Activated CD4-positive, alpha-beta T cell treated with anti-CD3 and anti-CD28 coated beads for 24 hours (primary cell): ENCODE data around the gene SELENOT.
"Not testable (repeated sequence)": the region's sequence is repeated elsewhere in the genome, so short reads cannot be mapped to it uniquely, and the experiment has no call there.

Experiments used
- DNase-seq, 2 donors: peaks; one replicate each; pipeline ENCODE4 v3.0.0-alpha.2; 2020; ENCODE audit warnings: low read depth in 2 of 2

The SELENOT gene

DNA sequence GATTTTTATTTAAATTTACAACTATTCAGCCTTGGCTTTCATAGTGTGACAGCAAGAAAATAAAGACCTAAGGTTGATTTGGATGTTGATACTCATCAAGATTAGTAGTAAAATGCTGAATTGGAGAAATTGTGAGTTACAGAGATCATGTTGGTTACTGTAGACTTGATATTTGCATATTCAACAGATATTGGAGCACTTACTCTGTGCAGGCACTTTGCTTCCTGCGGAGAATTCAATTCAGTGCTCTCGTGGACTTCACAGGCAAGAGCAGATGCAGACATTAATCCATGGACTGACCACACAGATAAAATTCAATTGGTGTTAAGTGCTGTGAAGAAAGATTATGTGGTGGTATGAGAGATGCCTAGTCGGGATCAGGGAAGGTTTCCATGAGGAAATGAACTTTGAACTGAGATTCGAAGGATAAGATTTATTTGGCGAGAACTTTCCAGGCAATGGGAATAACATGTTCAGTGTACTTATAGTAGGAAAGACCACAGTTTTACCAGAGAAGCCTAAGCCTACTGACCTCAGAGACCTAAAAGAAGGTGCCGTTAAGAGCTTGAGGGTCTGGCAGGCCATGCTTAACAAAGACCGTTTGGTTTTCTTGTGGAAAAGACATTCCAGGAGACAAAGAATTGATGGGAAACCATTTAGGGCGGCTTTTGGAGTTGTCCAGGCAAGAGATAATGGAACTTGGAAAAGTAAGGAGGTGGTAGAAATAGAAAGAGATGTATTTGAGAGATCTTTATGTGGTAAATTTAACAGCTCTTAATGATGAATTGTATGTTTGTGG is 4.3 kb downstream of the SELENOT start:
- no peak for DNase-seq

- no peak for DNase-seq
Measured at GRCh38 chr3:150609988-150610387, 6.9 kb downstream of the SELENOT start.

- DNase-seq, result no peak
Measured at GRCh38 chr3:150610785-150611184, 7.7 kb downstream of the SELENOT start.

- DNase-seq, result no peak
Measured at GRCh38 chr3:150611666-150612065, 8.5 kb downstream of the SELENOT start.

DNA sequence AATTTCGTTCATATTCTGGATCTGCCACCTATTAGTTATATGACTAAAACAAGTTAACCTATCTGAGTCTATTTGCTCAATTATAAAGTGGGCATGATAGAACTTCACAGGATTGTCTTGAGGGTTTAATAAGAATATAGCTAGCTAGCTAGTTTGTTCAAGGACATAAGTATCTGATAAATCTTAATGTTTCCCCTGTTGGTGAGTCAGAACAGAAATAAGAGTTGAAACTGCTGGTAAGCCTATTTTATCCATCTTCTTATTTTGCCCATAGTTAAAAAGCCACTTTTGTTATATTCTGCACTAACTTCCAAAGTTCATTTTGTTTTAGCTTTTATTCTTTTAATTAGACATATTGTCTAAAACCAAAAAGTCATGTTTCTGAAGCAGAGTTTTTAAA is 9.4 kb downstream of the SELENOT start:
- no peak for DNase-seq

DNA sequence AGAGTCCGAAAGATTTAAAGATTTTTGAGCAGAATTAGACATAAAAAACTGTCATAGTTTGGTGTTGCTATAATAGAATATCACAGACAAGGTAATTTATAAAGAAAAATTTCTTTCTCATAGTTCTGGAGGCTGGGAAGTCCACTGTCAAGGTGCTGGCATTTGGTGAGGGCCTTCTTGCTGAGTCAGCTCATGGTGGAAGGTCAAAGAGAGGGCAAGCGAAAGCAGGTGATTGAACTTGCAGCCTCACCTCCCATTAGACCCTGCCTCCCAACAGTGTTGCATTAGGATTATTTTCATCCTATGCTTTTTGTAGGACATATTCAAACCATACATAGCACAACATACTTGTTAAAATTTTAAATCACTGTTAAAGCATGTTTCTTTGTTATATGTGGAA is 9.9 kb downstream of the SELENOT start:
- DNase-seq, result no peak

- no peak for DNase-seq
Measured at GRCh38 chr3:150613709-150614480, 10.8 kb downstream of the SELENOT start.

GRCh38 chr3:150620002-150620689 is 17.0 kb downstream of the SELENOT start:
- DNase-seq, result no peak

DNA sequence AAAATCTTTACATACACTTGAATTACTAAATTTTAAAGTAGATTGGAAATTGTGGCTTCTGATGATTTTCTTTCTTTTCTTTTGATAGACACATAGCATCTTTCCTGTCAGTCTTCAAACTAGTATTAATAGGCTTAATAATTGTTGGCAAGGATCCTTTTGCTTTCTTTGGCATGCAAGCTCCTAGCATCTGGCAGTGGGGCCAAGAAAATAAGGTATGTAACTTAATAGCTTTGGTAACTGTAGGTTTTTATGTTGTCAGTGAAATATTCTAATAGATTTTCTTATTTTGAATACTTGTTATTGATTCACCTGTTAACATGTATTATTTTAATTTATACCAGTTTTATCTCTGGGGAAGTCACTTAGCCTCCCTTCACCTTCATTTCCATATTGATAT is 19.8 kb downstream of the SELENOT start:
- DNase-seq, result not testable (repeated sequence)

DNA sequence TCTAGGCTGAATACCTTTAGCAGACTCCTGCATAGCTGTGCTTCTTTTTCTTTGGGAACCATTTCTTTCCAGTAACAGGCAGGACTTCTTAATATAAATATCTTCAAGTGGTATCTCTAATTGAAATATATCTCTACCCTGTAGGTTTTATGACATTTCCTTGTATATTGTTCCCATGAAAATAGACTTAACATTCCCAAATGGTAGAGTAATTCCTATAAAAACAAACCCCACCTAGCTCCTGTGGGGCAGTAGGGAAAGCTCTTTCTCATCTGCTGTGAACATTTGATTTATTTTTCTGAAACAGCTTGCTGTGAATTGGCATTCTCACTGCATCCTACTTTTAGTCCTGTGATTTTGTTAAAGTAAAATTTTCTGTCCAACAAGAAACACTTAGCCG is 20.8 kb downstream of the SELENOT start:
- no peak for DNase-seq

DNA sequence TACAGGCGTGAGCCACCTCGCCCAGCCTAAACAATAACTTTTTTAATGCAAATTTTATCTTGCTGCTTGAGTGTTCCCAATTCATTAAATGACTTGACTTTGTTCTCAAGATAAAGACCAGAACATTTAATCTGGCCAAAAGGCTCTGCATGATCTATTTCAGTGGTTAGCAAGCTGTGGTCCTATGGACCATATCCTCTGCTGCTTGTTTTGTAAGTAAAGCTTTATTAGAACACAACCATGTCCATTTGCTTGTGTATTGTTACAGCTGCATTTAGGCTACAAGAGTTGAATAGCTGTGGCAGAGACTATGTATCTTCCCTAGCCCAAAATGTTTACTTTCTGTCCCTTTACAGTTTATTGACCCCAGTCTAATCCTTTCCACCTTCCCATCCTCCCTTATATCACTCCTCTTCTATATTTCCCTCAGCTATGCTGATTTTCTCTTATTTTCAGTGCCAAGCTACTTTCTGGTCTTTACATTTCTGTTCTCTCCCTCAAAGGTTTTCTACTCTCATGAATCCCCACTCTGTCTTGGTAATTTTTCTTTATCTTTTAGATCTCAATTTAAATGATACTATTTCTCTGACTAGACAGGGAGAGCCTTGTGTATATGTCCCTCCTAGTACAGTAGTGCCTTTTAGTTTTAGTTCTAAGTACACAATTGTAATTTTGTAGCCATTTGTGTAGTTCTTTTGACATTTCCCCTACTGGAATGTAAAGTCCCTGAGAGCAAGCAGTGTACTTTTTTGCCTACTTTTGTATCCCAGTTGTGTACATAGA is 23.2 kb downstream of the SELENOT start:
- no peak for DNase-seq

GRCh38 chr3:150627557-150627956 is 24.4 kb downstream of the SELENOT start:
- DNase-seq, result no peak

DNA sequence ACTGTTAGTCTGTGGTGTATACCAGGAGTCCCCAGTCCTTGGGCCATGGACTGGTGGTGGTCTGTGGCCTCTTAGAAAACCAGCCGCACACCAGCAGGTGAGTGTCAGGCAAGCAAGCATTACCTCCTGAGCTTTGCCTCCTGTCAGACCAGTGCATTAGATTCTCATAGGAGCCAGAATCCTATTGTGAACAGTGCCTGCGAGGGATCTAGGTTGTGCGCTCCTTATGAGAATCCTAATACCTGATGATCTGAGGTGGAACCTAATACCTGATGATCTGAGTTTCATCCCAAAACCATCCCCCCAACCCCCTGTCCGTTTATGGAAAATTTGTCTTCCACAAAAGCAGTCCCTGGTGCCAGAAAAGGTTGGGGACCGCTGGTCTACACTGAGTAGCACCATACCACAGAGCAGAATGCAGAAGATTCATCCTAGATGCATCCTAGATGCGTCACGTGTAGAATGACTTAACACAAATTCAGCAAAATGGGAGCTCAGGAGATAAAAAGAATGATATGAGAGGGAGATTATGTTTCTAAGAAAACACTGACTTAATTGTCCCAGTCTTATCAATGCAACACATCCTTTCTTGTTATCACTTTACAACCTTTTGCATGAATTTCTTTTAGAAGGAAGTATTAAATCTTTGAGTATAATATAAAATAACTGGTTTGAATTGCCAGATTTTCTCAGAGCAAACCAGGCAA is 28.5 kb downstream of the SELENOT start:
- no peak for DNase-seq

GRCh38 chr3:150635076-150635475 is 32.0 kb downstream of the SELENOT start:
- no peak for DNase-seq

GRCh38 chr3:150635526-150635925 is 32.4 kb downstream of the SELENOT start:
- no peak for DNase-seq

DNA sequence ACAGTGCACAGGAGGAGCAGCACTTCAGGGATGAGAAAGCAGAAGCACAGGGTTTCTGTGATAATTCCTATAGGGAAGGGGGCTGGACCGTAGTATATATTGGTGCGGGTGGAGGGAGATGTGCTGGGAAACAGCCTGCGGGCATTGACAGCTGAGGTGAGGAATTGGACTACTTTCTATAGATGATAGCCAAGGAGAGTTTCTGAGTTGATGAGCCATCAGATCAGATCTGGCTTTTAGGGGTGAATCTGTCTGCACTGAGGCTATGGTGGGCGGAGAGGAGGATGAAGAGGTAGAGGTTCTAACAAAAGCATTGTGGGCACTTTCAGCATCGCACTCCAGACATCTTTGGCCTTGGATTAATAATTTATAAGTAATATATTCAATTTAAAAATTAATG is 33.1 kb downstream of the SELENOT start:
- DNase-seq, result no peak

- DNase-seq, result no peak
Measured at GRCh38 chr3:150639262-150639661, 36.1 kb downstream of the SELENOT start.

DNA sequence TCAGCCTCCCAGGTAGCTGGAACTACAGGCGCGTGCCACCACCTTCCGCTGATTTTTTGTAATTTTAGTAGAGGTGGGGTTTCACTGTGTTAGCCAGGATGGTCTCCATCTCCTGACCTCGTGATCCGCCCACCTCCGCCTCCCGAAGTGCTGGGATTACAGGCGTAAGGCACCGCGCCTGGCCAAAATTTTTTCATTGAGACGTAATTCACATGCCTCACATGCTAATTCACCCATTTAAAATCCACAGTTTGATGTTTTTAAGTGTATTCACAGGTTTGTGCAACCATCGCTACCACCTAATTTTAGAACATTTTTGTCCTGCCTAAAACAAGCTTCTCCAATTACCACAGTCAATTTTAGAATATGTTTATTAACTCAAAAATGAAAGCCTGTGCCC is 37.1 kb downstream of the SELENOT start:
- DNase-seq, result no peak

DNA sequence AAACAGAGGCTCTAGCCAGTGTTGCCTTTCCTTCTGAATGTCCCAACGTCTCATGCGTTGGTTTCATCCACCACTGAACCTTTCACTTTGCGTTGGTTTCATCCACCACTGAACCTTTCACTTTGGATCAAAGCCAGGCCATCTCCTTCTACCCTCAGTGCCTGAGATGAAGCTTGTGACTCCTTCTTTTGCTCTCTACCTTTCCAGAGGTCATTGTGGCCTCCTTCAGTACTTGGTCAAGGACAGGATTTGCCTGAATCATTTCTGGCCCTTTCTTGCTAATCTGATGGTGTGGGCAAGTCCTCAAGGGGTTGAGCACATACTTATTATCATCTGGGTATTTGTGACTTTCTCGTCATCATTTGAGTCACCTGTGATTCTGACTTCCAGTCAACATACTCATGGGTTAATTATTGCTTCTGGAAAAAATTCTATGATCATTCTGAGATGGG is 50.0 kb downstream of the SELENOT start:
- DNase-seq, result no peak

DNA sequence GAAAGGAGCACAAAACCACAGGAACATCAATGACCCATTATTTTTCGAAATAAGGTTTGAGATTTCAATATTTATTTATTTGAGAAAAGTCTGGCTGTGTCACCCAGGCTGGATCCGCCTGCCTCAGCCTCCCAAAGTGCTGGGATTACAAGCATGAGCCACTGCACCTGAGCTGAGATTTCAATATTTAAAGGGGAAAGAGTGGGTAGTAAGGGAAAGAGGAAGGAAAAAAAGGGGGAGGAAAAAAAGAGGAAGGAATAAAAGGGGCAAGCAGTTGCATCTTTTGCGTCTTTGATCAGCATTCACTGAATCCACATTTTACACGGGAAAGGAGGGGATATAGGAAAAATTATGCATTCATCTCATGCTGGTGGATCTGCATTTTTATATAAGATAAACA is 53.2 kb downstream of the SELENOT start:
- DNase-seq, result no peak
